Right renal pelvis (tissue), 4 donors: ENCODE data around the gene BMP7. TPM values are rescaled to one million over a fixed set of nuclear protein-coding genes. Genes with fewer than 3 reads are reported as not detected.

ENCODE experiments used
- DNase-seq, 4 donors: peaks; one replicate each; pipeline ENCODE4 v3.0.0-alpha.2; 2013; ENCODE audit warnings: low read depth in 4 of 4, low spot score in 3 of 4, missing footprints in 1 of 4
- polyA plus RNA-seq, 4 donors: library from polyadenylated mRNA; unstranded; fragments of 120-200 nt; gene quantifications; one replicate each; pipeline ENCODE4 v1.2.1, GENCODE V29; 2013; ENCODE audit not compliant: insufficient read length in 4 of 4

The BMP7 gene
- polyA plus RNA-seq, 4 donors = 80.9 to 110 (median 86.5) TPM

DNA sequence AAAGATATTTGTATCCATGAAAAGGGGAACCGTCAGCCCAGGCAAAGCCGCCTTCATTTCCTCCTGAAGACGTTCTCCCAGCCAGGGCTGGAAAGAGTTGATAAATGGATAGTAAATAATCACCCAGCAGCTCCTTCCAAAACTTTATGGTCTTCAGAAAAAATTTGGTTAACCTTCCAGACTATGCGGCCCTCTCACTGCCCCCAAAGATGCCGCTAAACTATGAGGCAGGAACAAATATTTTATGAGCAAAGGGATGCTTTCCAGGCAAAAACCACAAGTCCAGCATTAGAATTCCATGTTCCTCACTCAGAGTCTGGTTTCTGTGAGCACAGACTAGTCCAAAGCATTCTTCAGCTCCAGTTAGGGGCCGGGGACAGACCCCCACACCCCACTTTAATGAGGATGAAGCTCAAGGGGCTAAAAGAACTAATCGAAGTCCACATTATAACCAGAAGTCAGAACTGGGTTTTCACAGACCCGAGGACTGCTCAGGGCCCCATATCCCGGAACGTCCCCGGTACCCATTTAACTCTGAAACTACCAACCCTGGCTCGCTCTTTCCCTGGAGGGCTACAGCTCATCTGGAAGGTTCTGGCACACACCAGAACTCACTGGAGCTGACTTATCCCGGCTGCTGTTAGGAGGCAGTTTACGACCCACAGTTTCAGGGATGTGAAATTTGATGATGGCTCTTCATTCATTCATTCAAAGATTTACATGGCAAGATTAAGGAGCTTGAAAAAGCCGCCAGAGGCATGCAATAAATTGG, 29.4 kb downstream of the BMP7 start:
- no peak for DNase-seq

DNA sequence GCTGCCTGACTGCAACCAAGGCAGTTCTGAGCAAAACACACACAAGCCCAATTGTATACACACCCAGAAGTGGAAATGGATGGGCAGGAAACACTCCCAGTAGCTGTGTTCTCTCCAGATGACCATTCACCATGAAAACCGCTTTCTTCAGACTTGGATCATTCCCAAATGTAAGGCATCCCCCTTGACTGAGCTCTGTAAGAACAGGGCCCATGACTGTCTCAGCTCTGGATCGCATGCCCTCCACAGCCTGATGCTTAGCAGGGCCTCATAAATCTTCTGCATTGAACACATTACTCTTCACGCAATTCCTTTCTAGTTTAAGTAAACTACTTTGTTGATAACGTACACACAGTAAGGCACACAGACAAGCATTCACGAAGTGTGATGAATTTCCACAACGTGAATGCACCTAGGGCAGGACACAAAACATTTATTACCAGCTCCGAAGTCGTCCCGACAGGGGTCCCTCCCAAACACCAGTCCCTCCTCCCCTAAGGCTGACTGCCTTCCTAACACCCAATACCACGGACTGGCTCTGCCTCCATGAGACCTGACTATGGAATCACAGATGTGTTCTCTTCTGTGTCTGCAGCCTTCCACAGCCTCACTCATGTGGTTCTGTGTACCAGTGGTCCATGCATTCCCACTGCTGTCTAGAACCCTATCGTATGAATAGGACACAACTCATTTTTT, 31.7 kb downstream of the BMP7 start:
- DNase-seq = no peak

DNA sequence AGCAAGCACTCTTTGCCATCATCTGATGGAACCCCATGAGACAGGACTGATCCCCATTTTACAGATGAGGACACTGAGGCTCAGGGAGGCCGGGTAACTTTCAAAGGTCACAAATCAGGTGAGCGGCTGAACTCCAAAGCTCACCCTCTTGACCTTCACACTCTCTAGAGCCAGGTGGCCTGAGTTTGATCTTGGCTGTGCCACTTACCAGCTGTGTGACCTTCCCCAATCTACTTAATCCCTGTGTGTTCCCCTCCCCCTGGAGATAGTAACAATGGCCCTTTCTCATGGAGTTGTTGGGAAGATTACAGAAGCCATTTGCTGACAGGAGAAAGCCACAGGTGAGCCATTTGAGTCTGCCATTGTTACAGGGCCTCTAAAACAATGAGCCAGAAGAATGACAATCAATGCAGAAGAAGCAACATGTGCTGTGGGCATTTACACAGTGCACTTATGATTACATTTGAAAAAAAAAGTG, 34.5 kb downstream of the BMP7 start:
- DNase-seq = no peak

DNA sequence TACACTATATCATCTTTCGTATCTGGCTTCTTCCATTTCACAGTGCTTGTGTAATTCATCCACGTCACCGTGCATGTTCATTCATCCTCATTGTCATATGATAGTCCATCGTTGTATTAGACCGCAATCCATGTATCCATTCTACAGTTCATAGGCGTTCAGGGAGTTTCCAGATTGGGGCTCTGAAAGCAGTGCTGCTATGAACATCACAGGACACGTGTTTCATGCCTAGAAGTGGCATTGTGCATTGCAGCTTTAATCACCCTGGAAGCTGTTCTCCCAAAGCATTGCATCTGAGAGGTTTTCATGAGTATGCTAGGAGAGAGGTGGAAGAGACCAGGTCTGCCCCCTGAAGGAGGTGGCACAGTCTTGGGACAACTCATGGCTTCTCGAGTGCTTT, 35.3 kb downstream of the BMP7 start:
- no peak for DNase-seq

DNA sequence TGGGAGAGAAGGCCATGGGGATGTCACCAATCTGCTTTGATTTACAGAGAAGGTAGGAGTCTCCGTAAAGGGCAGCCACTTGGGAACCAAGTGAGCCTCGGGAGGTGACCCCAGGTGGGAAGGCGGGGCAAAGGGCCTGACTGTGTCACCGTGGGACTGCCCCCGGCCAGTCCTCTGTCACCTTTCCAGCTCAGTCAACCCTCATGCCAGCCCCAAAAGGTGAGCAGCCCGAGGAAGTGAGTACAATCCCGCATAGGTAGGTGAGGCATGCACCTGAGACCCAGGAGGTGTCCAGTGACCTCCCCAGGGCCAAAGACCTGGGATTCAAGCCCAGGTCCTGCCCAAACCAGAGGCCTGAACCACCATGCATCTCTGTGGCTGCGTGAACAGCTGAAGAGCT, 36.2 kb downstream of the BMP7 start:
- no peak for DNase-seq

DNA sequence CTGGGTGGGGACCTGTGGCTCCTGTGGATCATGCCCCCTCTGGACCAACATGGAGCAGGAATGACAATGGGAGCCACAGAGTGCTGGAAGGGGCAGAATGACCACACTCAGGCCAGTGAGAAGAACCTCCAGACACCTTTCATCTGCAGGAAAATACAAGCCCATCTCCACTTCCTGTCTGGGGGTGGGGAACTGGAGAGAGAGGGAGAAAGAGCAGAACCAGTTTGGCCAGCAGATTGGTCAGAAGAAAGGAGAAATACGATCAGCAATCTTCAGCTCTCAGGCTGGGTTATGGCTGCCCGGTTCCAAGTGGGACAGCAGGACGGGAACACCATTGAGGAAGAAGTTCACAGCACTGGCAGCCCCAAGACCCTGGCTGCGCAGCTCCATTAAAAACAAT, 37.0 kb downstream of the BMP7 start:
- DNase-seq = no peak

DNA sequence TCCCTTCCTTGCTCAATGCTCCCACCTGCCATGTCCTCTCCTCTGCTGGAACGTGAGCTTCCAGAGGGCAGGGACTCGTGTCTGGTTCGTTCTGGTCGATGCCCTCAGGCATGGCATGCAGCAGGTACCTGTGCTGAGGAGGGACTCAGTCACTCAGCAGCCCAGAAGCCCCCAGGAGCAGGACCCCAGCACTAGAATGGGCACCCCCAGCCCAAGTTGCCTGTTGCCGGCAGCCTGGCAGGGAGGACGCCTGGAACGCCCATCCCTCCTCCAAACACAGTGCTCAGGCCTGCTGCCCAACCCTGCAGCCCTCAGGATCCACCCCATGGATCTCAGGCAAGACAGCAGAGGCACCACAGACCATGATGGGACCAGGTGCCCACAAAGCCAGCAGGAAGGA, 40.6 kb downstream of the BMP7 start:
- no peak for DNase-seq

DNA sequence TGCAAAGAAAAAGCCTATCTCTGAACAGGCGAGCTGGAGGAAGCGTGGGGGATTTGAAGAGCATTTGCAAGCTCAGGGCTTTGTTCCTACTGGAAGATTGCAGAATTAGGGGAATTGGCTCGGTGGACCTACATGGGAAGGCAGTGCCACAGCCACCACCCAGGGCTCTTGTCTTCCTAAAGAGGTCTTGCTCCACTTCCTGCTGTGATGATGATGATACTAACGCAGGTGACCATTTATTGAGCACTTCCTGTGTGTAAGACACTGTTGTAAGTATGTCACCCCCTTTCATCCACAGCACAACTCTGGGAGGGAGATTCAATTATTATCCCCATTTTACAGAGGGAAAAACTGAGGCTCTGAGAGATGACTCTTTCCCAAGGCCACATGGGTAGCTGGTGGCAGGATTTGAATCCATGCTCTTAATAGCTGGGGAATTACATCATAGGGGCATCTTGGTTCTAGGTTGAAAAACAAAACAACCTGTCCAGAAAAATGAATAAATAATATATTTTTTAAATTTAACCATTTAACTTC, 41.2 kb downstream of the BMP7 start:
- DNase-seq = no peak

DNA sequence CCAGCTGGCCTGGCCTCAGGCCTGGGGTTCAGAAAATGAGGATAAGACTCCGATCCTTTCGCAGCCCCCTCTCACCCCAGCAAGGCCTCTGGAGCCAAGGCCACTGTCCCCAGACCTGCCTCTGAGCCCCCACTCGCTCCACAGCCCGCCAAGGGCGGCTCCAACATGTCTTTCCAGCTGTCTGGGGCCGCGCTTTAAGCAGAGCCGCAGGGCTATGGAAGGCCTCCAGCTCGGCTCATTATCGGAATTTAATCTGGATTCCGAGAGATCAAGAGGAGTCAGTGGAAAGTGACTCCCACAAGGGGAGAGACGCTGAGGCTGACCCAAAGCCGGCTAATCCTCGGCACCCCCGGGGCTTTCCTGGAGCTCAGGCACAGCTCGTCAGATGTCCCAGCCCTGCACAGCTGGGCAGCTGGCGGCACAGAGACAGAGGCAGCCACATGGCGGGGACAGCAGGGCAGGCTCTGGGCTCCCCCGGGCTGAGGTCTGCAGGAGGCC, 41.8 kb downstream of the BMP7 start:
- no peak for DNase-seq

DNA sequence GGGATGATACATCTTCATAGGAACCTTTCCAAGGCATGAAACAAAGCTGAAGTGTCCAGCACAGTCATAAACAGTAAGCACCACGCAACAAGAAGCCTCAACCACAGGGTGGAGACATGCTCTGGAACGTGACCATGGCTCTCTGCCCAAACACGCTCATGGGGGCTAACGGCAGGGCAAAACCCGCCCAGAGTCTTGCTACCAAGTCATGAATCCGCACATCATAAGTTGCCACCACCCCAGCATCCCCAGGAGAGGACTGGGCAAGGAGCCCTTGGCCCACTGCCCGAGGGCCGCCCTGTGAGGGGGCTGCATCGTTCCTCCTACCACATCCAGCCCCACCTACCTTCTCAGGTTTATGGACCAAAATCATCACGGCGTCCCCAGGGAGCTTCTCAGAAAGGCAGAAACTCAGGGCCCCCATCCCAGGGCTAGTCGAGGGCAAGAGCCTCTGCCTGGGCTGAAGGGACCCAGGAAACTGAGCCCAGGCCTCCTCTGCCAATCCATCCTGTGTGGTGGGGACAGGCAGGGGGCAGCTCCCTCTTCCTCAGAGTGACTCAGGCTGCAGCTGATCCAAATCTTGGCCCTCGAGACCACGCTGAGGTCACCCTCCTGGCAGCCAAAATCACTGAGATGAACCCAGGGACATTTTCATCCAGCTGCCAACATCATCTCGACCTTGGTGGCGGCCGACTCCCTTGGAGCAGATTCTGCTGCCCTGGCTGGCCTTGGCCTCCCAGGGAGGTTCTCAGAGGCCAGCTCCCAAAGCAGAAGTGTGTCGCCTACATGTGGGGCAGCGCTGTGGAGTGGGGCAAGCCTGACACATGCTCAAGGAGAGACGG, 42.6 kb downstream of the BMP7 start:
- DNase-seq = no peak

DNA sequence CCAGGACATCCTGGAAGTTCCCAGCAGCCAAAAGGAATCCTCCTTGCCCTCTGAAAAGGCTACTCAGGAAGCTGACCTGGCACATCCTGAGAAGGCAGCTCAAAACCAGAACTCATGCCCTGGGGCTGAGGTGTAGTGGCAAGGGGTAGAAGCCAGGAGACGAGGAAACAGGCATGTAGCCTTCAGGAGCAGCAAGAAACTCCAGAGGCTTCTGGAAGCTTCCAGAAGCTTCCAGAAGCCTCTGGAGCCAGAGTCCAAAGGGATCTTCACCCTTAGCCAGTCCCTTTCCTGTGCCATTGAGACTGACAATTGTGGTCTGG, 43.9 kb downstream of the BMP7 start:
- no peak for DNase-seq

DNA sequence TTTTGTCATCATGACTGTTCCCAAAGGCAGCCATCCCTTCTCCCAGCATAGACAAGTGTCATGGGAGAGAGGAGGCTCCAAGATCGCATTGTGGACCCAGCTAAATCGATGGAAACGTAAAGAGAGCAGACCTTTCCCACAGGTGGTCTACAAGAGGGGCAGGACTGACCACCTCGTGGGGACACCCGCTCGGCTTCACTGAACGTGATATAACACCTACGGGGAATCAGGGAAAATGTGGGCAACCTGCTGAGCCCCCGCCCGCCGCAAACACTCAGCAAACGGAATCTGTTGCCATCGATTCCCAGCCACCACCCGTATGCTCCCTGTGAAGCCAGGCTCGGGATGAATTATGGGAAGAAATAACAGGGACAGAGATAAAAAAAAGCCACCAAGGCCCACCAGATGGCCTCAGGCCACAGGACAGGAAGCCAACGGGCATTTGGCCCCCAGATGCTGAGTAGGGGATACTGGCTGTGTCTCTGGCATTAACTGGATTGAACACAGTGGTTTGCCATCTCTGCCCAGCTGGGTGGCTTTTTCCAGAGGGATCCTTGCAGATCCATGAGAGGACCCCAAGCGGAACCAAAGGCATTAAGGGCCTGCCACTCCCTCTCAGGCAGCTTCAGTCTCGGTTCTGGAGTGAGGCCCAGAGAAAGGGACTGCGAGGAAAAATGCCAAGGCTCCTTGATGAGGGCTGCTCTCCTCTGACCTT, 44.4 kb downstream of the BMP7 start:
- DNase-seq = no peak

DNA sequence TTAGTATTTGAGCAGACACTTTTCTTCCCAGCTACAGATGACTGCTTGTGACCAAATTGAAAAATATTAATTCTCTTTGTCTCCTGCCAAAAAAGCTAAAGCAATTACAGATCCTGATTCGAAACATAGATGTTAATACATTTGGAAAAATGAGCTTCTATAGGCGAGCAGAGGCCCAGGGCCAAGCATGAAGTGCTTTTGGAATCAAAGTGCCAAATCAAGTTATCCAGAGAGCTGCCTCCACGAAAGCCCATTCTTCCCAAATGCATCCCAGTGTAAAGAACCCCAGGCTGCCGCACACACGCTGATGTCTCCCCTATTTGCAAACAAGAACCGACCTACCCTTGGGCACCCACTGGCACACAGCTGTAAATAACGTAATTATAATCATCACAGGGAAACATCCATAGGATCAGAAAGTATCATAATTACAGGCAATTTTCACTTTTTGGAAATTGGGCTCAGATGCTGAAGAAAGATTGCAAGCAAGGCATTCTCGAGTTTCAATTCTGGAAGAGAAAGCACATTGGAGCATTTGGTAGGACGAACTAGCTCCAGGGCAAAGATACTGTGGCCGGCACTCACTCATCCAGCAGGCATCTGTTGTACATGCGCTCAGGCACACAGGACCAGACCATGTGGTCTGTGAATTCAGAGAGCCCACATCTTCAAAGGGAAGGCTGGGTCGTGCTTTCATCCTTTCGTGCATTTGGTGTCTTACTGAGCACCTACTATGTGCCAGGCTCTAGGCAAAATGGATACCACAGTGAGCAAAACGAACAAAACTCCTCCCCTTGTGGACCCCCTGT, 45.9 kb downstream of the BMP7 start:
- no peak for DNase-seq

DNA sequence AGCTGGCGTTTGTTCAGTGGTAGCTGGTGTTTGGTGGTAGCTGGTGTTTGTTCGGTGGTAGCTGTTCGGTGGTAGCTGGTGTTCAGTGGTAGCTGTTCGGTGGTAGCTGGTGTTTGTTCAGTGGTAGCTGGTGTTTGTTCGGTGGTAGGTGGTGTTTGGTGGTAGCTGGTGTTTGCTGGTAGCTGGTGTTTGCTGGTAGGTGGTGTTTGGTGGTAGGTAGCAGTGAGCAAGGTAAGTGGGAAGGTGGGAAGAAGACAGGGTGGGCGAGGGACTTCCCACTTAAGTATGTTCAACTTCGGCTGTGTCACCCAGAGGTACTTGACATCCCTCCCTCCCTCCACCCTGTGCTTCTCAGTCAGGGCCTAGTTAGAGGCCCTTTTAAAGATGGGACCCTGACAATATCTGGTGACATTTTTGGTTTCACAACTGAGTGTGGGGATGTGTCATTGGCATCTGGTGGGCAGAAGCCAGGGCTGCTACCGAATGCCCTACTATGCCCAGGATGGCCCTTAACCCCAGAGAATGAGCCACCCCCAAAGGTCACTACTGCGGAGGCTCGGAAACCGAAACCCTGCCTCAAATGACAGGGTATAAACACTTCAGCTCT, 47.3 kb downstream of the BMP7 start:
- DNase-seq = no peak

DNA sequence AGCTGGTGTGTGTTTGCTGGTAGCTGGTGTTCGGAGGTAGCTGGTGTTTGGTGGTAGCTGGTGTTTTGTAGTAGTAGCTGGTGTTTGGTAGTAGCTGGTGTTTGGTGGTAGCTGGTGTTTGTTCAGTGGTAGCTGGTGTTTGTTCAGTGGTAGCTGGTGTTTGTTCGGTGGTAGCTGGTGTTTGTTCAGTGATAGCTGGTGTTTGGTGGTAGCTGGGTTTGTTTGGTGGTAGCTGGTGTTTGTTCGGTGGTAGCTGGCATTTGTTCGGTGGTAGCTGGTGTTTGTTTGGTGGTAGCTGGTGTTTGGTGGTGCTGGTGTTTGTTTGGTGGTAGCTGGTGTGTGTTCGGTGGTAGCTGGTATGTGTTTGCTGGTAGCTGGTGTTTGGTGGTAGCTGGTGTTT, 48.0 kb downstream of the BMP7 start:
- no peak for DNase-seq

DNA sequence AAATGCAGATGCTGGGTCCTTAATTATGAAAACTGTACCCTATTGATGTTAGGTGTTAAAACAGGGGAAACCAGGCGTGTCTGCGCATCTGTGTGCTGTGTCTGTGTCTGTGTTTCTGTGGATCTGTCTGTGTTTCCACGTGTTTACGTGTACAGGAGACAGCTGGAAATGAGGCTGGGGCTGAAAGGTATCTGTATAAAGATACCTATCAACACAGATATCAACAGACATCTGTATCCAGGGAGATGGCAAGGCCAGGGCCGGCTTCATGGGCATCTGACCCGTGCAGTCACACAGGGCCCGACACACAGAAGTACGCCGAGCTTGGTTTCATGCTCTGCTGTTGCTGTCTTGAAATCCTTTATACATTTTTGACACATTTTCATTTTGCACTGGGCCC, 48.6 kb downstream of the BMP7 start:
- DNase-seq = no peak

DNA sequence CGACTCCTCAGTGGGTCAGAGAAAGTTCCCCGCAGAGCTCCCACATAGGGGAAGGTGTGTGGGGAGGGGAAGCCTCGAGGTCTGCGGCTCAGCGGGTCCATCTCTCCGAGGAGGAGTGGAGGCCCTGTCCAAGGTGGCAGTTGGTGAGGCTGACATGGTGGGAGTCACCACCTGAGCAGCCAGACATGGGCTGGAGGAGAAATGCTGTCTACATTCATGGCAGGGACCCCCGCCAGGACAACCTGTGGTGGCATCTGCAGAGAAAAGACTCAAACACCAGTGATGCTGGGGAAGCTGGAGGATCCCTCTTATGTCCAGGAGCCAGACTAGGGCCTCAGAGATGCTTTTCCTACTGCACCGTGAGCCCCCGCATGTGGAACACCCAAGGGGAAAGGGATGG, 49.8 kb downstream of the BMP7 start:
- no peak for DNase-seq

DNA sequence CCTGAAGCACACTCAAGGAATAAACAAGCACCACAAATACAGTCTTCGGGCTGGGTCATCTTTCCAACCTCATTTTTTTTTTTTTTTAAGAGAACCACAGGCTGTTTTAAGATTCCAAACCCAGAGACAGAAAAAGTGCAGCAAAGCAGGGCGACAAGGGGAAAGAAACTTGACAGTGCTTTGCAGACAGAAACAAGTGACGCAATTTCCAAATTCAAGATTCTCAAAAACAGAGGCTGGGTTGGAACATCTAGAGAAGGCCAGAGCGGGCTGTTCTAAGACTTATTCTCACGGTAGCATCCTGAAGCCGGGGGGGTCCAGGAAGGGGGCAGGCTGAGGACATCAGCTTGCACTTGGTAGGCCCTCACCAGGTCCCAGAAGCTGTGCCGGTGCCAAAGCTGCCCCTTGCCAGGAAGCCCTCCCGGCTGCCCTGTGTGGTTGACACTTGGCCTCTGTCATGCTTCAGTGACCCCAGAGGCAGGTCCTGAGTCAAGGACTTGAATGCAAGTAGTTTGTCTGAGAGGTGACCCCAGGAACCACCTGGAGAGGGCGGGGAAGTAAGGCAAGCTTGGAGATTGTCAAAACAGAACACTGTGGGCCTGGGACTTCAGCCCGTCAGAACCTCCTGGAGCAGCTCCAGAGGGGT, 50.5 kb downstream of the BMP7 start:
- no peak for DNase-seq

DNA sequence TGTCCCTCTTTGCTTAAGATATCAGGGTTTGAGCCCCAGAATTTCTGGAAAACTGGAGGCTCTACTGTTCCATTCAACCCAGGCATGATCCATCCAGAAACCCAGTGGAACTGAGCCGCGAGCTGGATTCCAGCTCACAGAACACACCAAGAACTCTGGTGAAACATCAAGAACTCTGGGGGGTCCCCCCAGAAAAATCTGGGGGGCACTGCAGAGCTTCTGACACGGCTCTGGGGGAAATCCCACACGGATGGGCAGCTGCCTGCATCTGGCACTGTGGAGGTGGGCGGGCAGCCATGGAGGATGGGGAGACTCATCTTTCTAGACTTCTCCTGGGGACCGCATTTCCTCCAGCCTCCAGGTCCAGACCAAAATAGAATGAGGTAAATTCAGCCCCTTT, 51.0 kb downstream of the BMP7 start:
- DNase-seq = no peak
